Measurements from ENCODE around the gene TMED10.

- TF ChIP-seq, protein P1, sequence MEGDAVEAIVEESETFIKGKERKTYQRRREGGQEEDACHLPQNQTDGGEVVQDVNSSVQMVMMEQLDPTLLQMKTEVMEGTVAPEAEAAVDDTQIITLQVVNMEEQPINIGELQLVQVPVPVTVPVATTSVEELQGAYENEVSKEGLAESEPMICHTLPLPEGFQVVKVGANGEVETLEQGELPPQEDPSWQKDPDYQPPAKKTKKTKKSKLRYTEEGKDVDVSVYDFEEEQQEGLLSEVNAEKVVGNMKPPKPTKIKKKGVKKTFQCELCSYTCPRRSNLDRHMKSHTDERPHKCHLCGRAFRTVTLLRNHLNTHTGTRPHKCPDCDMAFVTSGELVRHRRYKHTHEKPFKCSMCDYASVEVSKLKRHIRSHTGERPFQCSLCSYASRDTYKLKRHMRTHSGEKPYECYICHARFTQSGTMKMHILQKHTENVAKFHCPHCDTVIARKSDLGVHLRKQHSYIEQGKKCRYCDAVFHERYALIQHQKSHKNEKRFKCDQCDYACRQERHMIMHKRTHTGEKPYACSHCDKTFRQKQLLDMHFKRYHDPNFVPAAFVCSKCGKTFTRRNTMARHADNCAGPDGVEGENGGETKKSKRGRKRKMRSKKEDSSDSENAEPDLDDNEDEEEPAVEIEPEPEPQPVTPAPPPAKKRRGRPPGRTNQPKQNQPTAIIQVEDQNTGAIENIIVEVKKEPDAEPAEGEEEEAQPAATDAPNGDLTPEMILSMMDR (IDR thresholded peaks at IDR 0.05) = no peak
- no peak for TF ChIP-seq POLR2A (IDR thresholded peaks at IDR 0.05)
Measured at GRCh38 chr14:75141062-75141461, 35.4 kb downstream of the TMED10 start.

Measured in right lobe of liver (tissue), 4 donors.